Activated CD8-positive, alpha-beta T cell treated with anti-CD3 and anti-CD28 coated beads for 36 hours (primary cell): Measurements from ENCODE around the gene HINT1. TPM values are rescaled to one million over a fixed set of nuclear protein-coding genes. Genes with fewer than 3 reads are reported as not detected.
"Not testable (repeated sequence)": the region's sequence is repeated elsewhere in the genome, so short reads cannot be mapped to it uniquely, and the experiment has no call there.

Source experiments
- ATAC-seq: fragments of 200-7000 bp; cut with Tn5 transposase; one replicate; pipeline ENCODE4 v1.10.0; 2021; ENCODE audit warnings: mild to moderate bottlenecking, moderate library complexity
- CTCF ChIA-PET: fragments of 350-600 bp; sonication (Branson Sonifier 250); formaldehyde crosslinking; loops from one replicate; lab custom pipeline; 2021; ENCODE audit warnings: antibody characterized with exemption; lab: Charles Lee
- POLR2A ChIA-PET: fragments of 350-600 bp; sonication (Branson Sonifier 250); formaldehyde crosslinking; loops from one replicate; lab custom pipeline; 2021; ENCODE audit warnings: antibody characterized with exemption; lab: Charles Lee
- DNase-seq: peaks from one replicate; pipeline ENCODE4 v3.0.0-alpha.2; 2020
- H3K27ac Mint-ChIP-seq: one replicate; pipeline ENCODE4 v1.8.0; 2021; ENCODE audit warnings: mild to moderate bottlenecking, mixed read lengths
- H3K27me3 Mint-ChIP-seq: one replicate; pipeline ENCODE4 v1.8.0; 2021; ENCODE audit warnings: mixed read lengths
- H3K36me3 Mint-ChIP-seq: one replicate; pipeline ENCODE4 v1.8.0; 2021; ENCODE audit warnings: low read depth, mixed read lengths
- H3K4me1 Mint-ChIP-seq: one replicate; pipeline ENCODE4 v1.8.0; 2021; ENCODE audit warnings: low read depth, mixed read lengths
- H3K4me3 Mint-ChIP-seq: one replicate; pipeline ENCODE4 v1.8.0; 2021; ENCODE audit warnings: mild to moderate bottlenecking, moderate library complexity, mixed read lengths
- H3K9me3 Mint-ChIP-seq: one replicate; pipeline ENCODE4 v1.8.0; 2021; ENCODE audit warnings: mixed read lengths
- CTCF ChIP-seq: fragments of 200-600 bp; IDR thresholded peaks from one replicate; pipeline ENCODE4 v1.8.0; 2022; ENCODE audit warnings: antibody characterized with exemption, mild to moderate bottlenecking
- intact Hi-C: fragments of 100-400 bp; cut with micrococcal nuclease; formaldehyde crosslinking; loops from one replicate; pipeline ENCODE4 v1.10.0; 2022
- total RNA-seq, 2 experiments: library from RNA; stranded (reverse); gene quantifications; one replicate each; pipeline ENCODE4 v1.2.3, GENCODE V29; 2021

HINT1 gene
- total RNA-seq, 2 experiments from 2014 or later = 317 to 322 TPM

- H3K27me3 Mint-ChIP-seq = no peaks in the 10 kb centered on the region
- H3K27ac Mint-ChIP-seq = no peak overlapping the region
- no peak for DNase-seq
- no peak for ATAC-seq
- ChIA-PET POLR2A (no interaction called here), CTCF (no interaction called here)
- peaks cover 4% of the 10 kb centered on the region for H3K4me1 Mint-ChIP-seq
- no peaks in the 10 kb centered on the region for H3K36me3 Mint-ChIP-seq
- intact Hi-C loops = no loop called here
- no peaks in the 10 kb centered on the region for H3K9me3 Mint-ChIP-seq
- no peak overlapping the region for H3K4me3 Mint-ChIP-seq
- TF ChIP-seq CTCF = no peak
These were observed 16.2 kb downstream of the HINT1 start for GRCh38 chr5:131148835-131149234.

- intact Hi-C loops = no loop called here
- H3K9me3 Mint-ChIP-seq = no peaks in the 10 kb centered on the region
- no peak overlapping the region for H3K4me3 Mint-ChIP-seq
- no peaks in the 10 kb centered on the region for H3K27me3 Mint-ChIP-seq
- ATAC-seq = no peak
- H3K36me3 Mint-ChIP-seq = no peaks in the 10 kb centered on the region
- POLR2A ChIA-PET = interaction anchor here (0.9 kb wide), 1 partner anchor 10 kb away, joined by 3 read pairs; no protein-coding TSS in a partner anchor
- no peak for TF ChIP-seq CTCF
- H3K4me1 Mint-ChIP-seq = peaks cover 4% of the 10 kb centered on the region
- DNase-seq = no peak
- no peak overlapping the region for H3K27ac Mint-ChIP-seq
- CTCF ChIA-PET = interaction anchor here (1.0 kb wide), 1 partner anchor 110 kb away, joined by 3 read pairs; no protein-coding TSS in a partner anchor
These were observed 17.8 kb downstream of the HINT1 start for GRCh38 chr5:131147258-131147657.

- DNase-seq (no peak), ATAC-seq (no peak)
- POLR2A ChIA-PET = interaction anchor here (0.7 kb wide), 1 partner anchor 108 kb away, joined by 3 read pairs; no protein-coding TSS in a partner anchor
- peaks cover 4% of the 10 kb centered on the region for H3K4me1 Mint-ChIP-seq
- no peaks in the 10 kb centered on the region for H3K27me3 Mint-ChIP-seq
- H3K36me3 Mint-ChIP-seq = no peaks in the 10 kb centered on the region
- intact Hi-C loops = no loop called here
- H3K27ac Mint-ChIP-seq = no peak overlapping the region
- H3K4me3 Mint-ChIP-seq = no peak overlapping the region
- CTCF ChIA-PET = no interaction called here
- TF ChIP-seq CTCF = no peak
- H3K9me3 Mint-ChIP-seq = no peaks in the 10 kb centered on the region
These were observed 22.0 kb downstream of the HINT1 start for GRCh38 chr5:131142970-131143617.

- CTCF ChIA-PET = no interaction called here
- no peak for TF ChIP-seq CTCF
- intact Hi-C loops = no loop called here
- POLR2A ChIA-PET = no interaction called here
- ATAC-seq = no peak
- Mint-ChIP-seq H3K4me1 (peaks cover 9% of the 10 kb centered on the region), H3K9me3 (peaks cover 8% of the 10 kb centered on the region), H3K36me3 (peaks cover 4% of the 10 kb centered on the region), H3K27ac (no peak overlapping the region), H3K4me3 (no peak overlapping the region), H3K27me3 (no peaks in the 10 kb centered on the region)
- DNase-seq = no peak
These were observed 25.7 kb downstream of the HINT1 start for GRCh38 chr5:131139321-131139720.

GRCh38 chr5:131138406-131138805, 26.6 kb downstream of the HINT1 start:
- CTCF ChIA-PET, H3K4me1 Mint-ChIP-seq, H3K36me3 Mint-ChIP-seq, H3K27ac Mint-ChIP-seq, POLR2A ChIA-PET, ATAC-seq, H3K9me3 Mint-ChIP-seq, DNase-seq, intact Hi-C loops, H3K4me3 Mint-ChIP-seq, H3K27me3 Mint-ChIP-seq: not testable (repeated sequence)

- H3K4me1 Mint-ChIP-seq, CTCF ChIA-PET, H3K27ac Mint-ChIP-seq, intact Hi-C loops, H3K36me3 Mint-ChIP-seq, H3K27me3 Mint-ChIP-seq, POLR2A ChIA-PET, DNase-seq, H3K4me3 Mint-ChIP-seq, ATAC-seq: not testable (repeated sequence)
- H3K9me3 Mint-ChIP-seq = peaks cover 11% of the 10 kb centered on the region
These were observed 32.0 kb downstream of the HINT1 start for GRCh38 chr5:131133091-131133490.
